HCT116 (cell line): Measurements from ENCODE around the gene PSMB7. TPM values are rescaled to one million over a fixed set of nuclear protein-coding genes. Genes with fewer than 3 reads are reported as not detected.

ENCODE experiments used
- ATAC-seq: fragments of 200-7000 bp; cut with Tn5 transposase; 2 replicates; pipeline ENCODE4 v1.9.1; 2020; ENCODE audit warnings: mild to moderate bottlenecking, moderate library complexity
- BruUV-seq: library from RNA; stranded (reverse); fragments of 400-500 nt; replicated peaks from 2 replicates; lab custom pipeline; 2021; lab: Mats Ljungman, UMichigan
- CTCF ChIA-PET: fragments of 300-600 bp; sonication (Branson Sonifier 250); formaldehyde crosslinking; loops from one replicate; lab custom pipeline; 2021; ENCODE audit warnings: antibody characterized with exemption; lab: Charles Lee
- POLR2A ChIA-PET: fragments of 300-600, 350-600 bp; sonication (Branson Sonifier 250); formaldehyde crosslinking; loops from one replicate; lab custom pipeline; 2021; ENCODE audit warnings: antibody characterized with exemption; lab: Charles Lee
- RAD21 ChIA-PET, 2 experiments: fragments of 300-600 bp; sonication (Branson Sonifier 250); formaldehyde crosslinking; loops; one replicate each; lab custom pipeline; 2023; ENCODE audit warnings: low total read pairs in 2 of 2; ENCODE audit not compliant: uncharacterized antibody in 2 of 2, unreplicated experiment in 2 of 2, low non-redundant PET in 1 of 2; lab: Charles Lee
- DNase-seq: peaks from one replicate; pipeline ENCODE4 v3.0.0-alpha.2; 2010; ENCODE audit warnings: low read depth, low spot score
- H2AFZ ChIP-seq: fragments of 200-600 bp; shearing (Covaris generic), sonication (generic); 2 replicates; pipeline ENCODE4 v1.6.1; 2017; ENCODE audit warnings: low read depth, mixed run types, mixed read lengths, antibody characterized with exemption, low read length; ENCODE audit not compliant: poor library complexity, severe bottlenecking
- H3K27ac ChIP-seq: 2 replicates; pipeline ENCODE4 v1.5.1; 2012; ENCODE audit warnings: low read depth, low read length
- H3K27me3 ChIP-seq: fragments of 200-600 bp; sonication (generic); 2 replicates; pipeline ENCODE4 v1.6.1; 2016; ENCODE audit warnings: mixed run types, low read length, mixed read lengths; ENCODE audit not compliant: insufficient read depth
- H3K36me3 ChIP-seq, 2 experiments: fragments of 200-500 bp in 1 of 2; fragments of 200-600 bp in 1 of 2; sonication (Bioruptor generic) in 1 of 2; sonication (generic) in 1 of 2; 2 replicates each; pipeline versions ENCODE4 v1.5.1 to v1.6.1; 2014 to 2016; ENCODE audit warnings: low read length in 2 of 2, inconsistent platforms in 1 of 2, mixed read lengths in 1 of 2, mixed run types in 1 of 2; ENCODE audit not compliant: insufficient read depth in 2 of 2, control insufficient read depth in 1 of 2
- H3K4me1 ChIP-seq, 2 experiments: fragments of 200-600 bp in 1 of 2; sonication (generic) in 1 of 2; 2 replicates each; pipeline versions ENCODE4 v1.5.1 to v1.6.1; 2012 to 2017; ENCODE audit warnings: low read length in 2 of 2, inconsistent platforms in 1 of 2, mild to moderate bottlenecking in 1 of 2, mixed read lengths in 1 of 2, mixed run types in 1 of 2, moderate library complexity in 1 of 2; ENCODE audit not compliant: insufficient read depth in 2 of 2, control insufficient read depth in 1 of 2
- H3K4me2 ChIP-seq: fragments of 200-600 bp; sonication (generic); 2 replicates; pipeline ENCODE4 v1.6.1; 2017; ENCODE audit warnings: mixed run types, low read length, mixed read lengths
- H3K4me3 ChIP-seq, 2 experiments: fragments of 200-600 bp in 1 of 2; sonication (generic) in 1 of 2; replicated peaks in 1 of 2; 2 replicates each; pipeline ENCODE4 v1.5.1; 2011 to 2016; ENCODE audit warnings: low read length in 2 of 2, control low read depth in 1 of 2, low read depth in 1 of 2, mild to moderate bottlenecking in 1 of 2, mixed read lengths in 1 of 2, mixed run types in 1 of 2
- H3K79me2 ChIP-seq: fragments of 200-600 bp; sonication (generic); 2 replicates; pipeline ENCODE4 v1.6.1; 2017; ENCODE audit warnings: mild to moderate bottlenecking, mixed run types, low read length, moderate library complexity, mixed read lengths; ENCODE audit not compliant: insufficient read depth
- H3K9ac ChIP-seq: fragments of 200-600 bp; sonication (generic); 2 replicates; pipeline ENCODE4 v1.6.1; 2016; ENCODE audit warnings: low read length, mixed read lengths
- H3K9me2 ChIP-seq: fragments of 200-600 bp; sonication (generic), shearing (Covaris generic); 2 replicates; pipeline ENCODE4 v1.6.1; 2017; ENCODE audit warnings: mixed run types, mild to moderate bottlenecking, moderate library complexity; ENCODE audit not compliant: insufficient read depth
- H3K9me3 ChIP-seq, 2 experiments: fragments of 200-500 bp in 1 of 2; fragments of 200-600 bp in 1 of 2; sonication (Bioruptor generic) in 1 of 2; sonication (generic) in 1 of 2; 2 replicates each; pipeline ENCODE4 v1.6.1; 2014 to 2017; ENCODE audit warnings: low read length in 2 of 2, mixed read lengths in 2 of 2, inconsistent platforms in 1 of 2, low read depth in 1 of 2, mild to moderate bottlenecking in 1 of 2, mixed run types in 1 of 2, moderate library complexity in 1 of 2; ENCODE audit not compliant: control insufficient read depth in 1 of 2, insufficient read depth in 1 of 2
- H4K20me1 ChIP-seq: fragments of 200-600 bp; sonication (generic), shearing (Covaris generic); 2 replicates; pipeline ENCODE4 v1.6.1; 2017; ENCODE audit warnings: mixed run types, mild to moderate bottlenecking, moderate library complexity; ENCODE audit not compliant: insufficient read depth
- ATF3 ChIP-seq: IDR thresholded peaks from 2 replicates; pipeline ENCODE4 v1.6.1; 2012
- EGR1 ChIP-seq: IDR thresholded peaks from 2 replicates; pipeline ENCODE4 v1.6.1; 2012; ENCODE audit warnings: low read depth
- ELF1 ChIP-seq: IDR thresholded peaks from 2 replicates; pipeline ENCODE4 v1.6.1; 2012; ENCODE audit warnings: low read depth, borderline replicate concordance
- EZH2phosphoT487 ChIP-seq: fragments of 200-600 bp; IDR thresholded peaks from 2 replicates; pipeline ENCODE4 v1.6.1; 2018; ENCODE audit warnings: antibody characterized with exemption, borderline replicate concordance
- FOSL1 ChIP-seq: IDR thresholded peaks from 2 replicates; pipeline ENCODE4 v1.6.1; 2012; ENCODE audit warnings: low read depth
- JUND ChIP-seq: IDR thresholded peaks from 2 replicates; pipeline ENCODE4 v1.6.1; 2012
- POLR2AphosphoS5 ChIP-seq: IDR thresholded peaks from 2 replicates; pipeline ENCODE4 v1.6.1; 2011; ENCODE audit warnings: mild to moderate bottlenecking, low read depth, low read length, moderate library complexity
- RAD21 ChIP-seq: IDR thresholded peaks from 2 replicates; pipeline ENCODE4 v1.6.1; 2012; ENCODE audit warnings: low read depth, mild to moderate bottlenecking
- SIN3A ChIP-seq: IDR thresholded peaks from 2 replicates; pipeline ENCODE4 v1.6.1; 2012; ENCODE audit warnings: low read depth
- SP1 ChIP-seq: IDR thresholded peaks from 2 replicates; pipeline ENCODE4 v1.6.1; 2012; ENCODE audit warnings: low read depth
- TCF7L2 ChIP-seq: IDR thresholded peaks from 2 replicates; pipeline ENCODE4 v1.7.0; 2011; ENCODE audit warnings: borderline replicate concordance, inconsistent platforms; ENCODE audit not compliant: insufficient read depth, insufficient read length; ENCODE audit errors: extremely low read depth
- YY1 ChIP-seq: IDR thresholded peaks from 2 replicates; pipeline ENCODE4 v1.6.1; 2011; ENCODE audit warnings: low read length, low read depth, moderate library complexity, mild to moderate bottlenecking; ENCODE audit not compliant: insufficient replicate concordance; ENCODE audit errors: extremely low read depth
- ZBTB33 ChIP-seq: IDR thresholded peaks from 2 replicates; pipeline ENCODE4 v1.6.1; 2011; ENCODE audit warnings: mild to moderate bottlenecking, low read length, moderate library complexity; ENCODE audit not compliant: insufficient replicate concordance; ENCODE audit errors: extremely low read depth
- ZFX ChIP-seq: fragments of 450-650 bp; IDR thresholded peaks from 2 replicates; pipeline ENCODE4 v1.6.1; 2017
- intact Hi-C: fragments of 100-400 bp; cut with micrococcal nuclease; formaldehyde crosslinking; loops from 2 replicates; pipeline ENCODE4 v1.10.0; 2022
- total RNA-seq: library from RNA; stranded (reverse); gene quantifications from one replicate; pipeline ENCODE4 v1.2.1, GENCODE V29; 2021; ENCODE audit not compliant: unreplicated experiment
- TF ChIP-seq, protein P1 (sequence below), 3 experiments: fragments of 200-600 bp in 1 of 3; sonication (generic) in 1 of 3; IDR thresholded peaks in 2 of 3; conservative IDR thresholded peaks in 1 of 3; 2 replicates each; pipeline ENCODE4 v1.5.1; 2012 to 2017; ENCODE audit warnings: low read depth in 2 of 3, low read length in 2 of 3, antibody characterized with exemption in 1 of 3, borderline replicate concordance in 1 of 3, control low read depth in 1 of 3, mild to moderate bottlenecking in 1 of 3, mixed read lengths in 1 of 3, mixed run types in 1 of 3, moderate library complexity in 1 of 3; ENCODE audit not compliant: insufficient read depth in 1 of 3
- TF ChIP-seq, protein P2 (sequence below): IDR thresholded peaks from 2 replicates; pipeline ENCODE4 v1.6.1; 2012

Gene PSMB7
- total RNA-seq, 1 experiment from 2014 or later: 222 TPM

- POLR2A ChIA-PET: no interaction called here
- Histone ChIP-seq H2AFZ (no peak overlapping the region), H3K4me1 (no peaks in the 10 kb centered on the region), H3K27ac (no peak overlapping the region), H3K79me2 (peaks cover 35% of the 10 kb centered on the region), H4K20me1 (peaks cover 7% of the 10 kb centered on the region; the same call in 1 of the 2 replicates), H3K36me3 (peaks cover 32 to 51% of the 10 kb centered on the region in 2 experiments), H3K9me3 (no peaks in the 10 kb centered on the region), H3K9ac (no peak overlapping the region), H3K9me2 (no peaks in the 10 kb centered on the region), H3K27me3 (no peaks in the 10 kb centered on the region), H3K4me2 (no peak overlapping the region), H3K4me3 (no peak overlapping the region)
- ATAC-seq (no peak), DNase-seq (no peak)
- no TSS peak for BruUV-seq
- CTCF ChIA-PET: no interaction called here
- intact Hi-C loops: no loop called here
- RAD21 ChIA-PET: no interaction called here
- 0 out of 2 replicates have a peak, but pooled peaks have one; percentile 2 for TF ChIP-seq JUND
- TF ChIP-seq YY1: no peak
- TF ChIP-seq, all 23 proteins: peak for 1
Measured at GRCh38 chr9:124352616-124353015, 62.6 kb downstream of the PSMB7 start.

DNA sequence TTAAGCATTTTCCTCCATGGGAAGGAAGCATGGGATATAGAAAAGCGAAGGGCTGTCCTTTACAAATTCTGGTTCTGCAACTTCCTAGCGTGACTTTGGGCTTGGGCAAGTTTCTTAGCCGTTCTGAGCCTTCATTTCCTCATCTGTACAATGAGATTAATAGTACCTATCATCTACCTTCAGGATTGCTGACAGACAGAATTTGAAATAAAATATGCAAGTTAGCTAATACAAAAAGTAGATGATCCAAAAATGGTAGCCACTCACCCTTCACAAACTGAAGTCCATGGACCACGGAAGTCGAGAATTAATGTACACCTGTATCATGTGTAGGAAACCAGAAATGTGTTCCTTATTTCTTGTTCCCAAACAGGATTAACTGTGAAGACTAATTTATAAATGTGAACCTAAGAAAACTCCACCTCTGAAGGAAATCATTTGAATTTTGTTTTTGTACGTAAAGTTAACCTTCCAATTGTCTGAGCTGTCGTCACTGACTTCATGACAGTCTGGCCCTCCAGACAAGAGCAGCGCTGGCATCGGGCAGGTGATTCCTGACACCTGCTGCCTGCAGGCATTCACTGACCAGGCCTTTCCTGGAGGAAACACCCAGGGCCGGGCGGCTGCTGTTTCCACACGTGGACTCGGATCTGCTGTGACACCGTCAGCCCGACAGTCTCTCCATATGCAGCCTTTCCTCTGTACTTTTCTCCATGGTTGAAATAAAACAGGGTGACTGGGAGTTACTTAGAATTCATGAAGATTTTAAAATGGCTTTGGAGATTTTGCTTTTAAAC, 63.4 kb downstream of the PSMB7 start:
- Histone ChIP-seq H3K4me2 (no peak overlapping the region), H3K4me1 (no peaks in the 10 kb centered on the region), H3K4me3 (no peak overlapping the region), H3K79me2 (peaks cover 27% of the 10 kb centered on the region), H3K9me2 (no peaks in the 10 kb centered on the region), H3K36me3 (peaks cover 33 to 48% of the 10 kb centered on the region in 2 experiments), H3K27me3 (no peaks in the 10 kb centered on the region), H3K9me3 (no peaks in the 10 kb centered on the region), H3K27ac (no peak overlapping the region), H4K20me1 (peaks cover 6% of the 10 kb centered on the region; the same call in 1 of the 2 replicates), H3K9ac (no peak overlapping the region), H2AFZ (no peak overlapping the region)
- ChIA-PET RAD21 (no interaction called here), POLR2A (no interaction called here), CTCF (no interaction called here)
- no peak for ATAC-seq
- intact Hi-C loops: no loop called here
- BruUV-seq: no TSS peak
- DNase-seq: no peak
- TF ChIP-seq, protein P1, sequence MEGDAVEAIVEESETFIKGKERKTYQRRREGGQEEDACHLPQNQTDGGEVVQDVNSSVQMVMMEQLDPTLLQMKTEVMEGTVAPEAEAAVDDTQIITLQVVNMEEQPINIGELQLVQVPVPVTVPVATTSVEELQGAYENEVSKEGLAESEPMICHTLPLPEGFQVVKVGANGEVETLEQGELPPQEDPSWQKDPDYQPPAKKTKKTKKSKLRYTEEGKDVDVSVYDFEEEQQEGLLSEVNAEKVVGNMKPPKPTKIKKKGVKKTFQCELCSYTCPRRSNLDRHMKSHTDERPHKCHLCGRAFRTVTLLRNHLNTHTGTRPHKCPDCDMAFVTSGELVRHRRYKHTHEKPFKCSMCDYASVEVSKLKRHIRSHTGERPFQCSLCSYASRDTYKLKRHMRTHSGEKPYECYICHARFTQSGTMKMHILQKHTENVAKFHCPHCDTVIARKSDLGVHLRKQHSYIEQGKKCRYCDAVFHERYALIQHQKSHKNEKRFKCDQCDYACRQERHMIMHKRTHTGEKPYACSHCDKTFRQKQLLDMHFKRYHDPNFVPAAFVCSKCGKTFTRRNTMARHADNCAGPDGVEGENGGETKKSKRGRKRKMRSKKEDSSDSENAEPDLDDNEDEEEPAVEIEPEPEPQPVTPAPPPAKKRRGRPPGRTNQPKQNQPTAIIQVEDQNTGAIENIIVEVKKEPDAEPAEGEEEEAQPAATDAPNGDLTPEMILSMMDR (IDR thresholded peaks at IDR 0.05 in 2 of 3, conservative IDR thresholded peaks at IDR 0.05 in 1 of 3; ENCODE audit: borderline replicate concordance in 1 of 3, insufficient read depth in 1 of 3, low read depth in 2 of 3, low read length in 2 of 3): no peak
- TF ChIP-seq RAD21 (no peak), TCF7L2 (no peak), EZH2phosphoT487 (no peak), ATF3 (no peak), JUND (no peak), EGR1 (no peak), ZFX (no peak), SIN3A (no peak), ELF1 (no peak), SP1 (no peak), POLR2AphosphoS5 (no peak), ZBTB33 (no peak), FOSL1 (no peak)
- TF ChIP-seq, protein P2, sequence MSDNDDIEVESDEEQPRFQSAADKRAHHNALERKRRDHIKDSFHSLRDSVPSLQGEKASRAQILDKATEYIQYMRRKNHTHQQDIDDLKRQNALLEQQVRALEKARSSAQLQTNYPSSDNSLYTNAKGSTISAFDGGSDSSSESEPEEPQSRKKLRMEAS: no peak
